ENCODE data around the gene TMEM59L.

GRCh38 chr19:18577365-18577914 lies 35.2 kb upstream of the TMEM59L start:
- TF ChIP-seq ZNF560 (tag by site-specific recombination; IDR thresholded peaks at IDR 0.05; ENCODE audit: borderline replicate concordance) (no peak), ZNF23 (tag by site-specific recombination; IDR thresholded peaks at IDR 0.05; ENCODE audit: borderline replicate concordance) (no peak), PBX3 (CRISPR knock-in tag; IDR thresholded peaks at IDR 0.05) (no peak)
